ENCODE data around the gene TDO2. TPM values are rescaled to one million over a fixed set of nuclear protein-coding genes. Genes with fewer than 3 reads are reported as not detected.
A peak's percentile ranks its signal among the peaks of the same experiment; 100 is the strongest.

The TDO2 gene
- total RNA-seq, 1 donor, result 1.4 TPM

DNA sequence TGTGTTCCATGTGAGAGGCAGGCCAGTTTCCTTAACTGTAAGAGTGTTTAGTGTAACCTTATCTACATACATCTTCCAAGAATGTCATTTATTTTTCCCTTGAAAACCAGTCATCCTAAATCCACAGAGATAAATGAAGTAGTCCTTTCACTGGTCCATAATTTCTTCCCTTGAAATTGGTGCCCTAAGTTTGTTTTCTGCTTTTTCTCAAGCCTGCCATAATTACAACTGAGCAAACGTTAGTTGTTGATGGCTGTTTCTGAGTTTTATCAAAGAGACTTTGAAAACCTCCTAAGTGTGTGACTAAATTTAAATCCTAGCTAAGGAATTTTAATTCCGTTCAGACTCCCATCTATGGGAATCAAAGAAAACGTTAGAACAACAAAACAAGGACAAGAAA, 3.6 kb upstream of the TDO2 start:
- TF ChIP-seq, protein P1, sequence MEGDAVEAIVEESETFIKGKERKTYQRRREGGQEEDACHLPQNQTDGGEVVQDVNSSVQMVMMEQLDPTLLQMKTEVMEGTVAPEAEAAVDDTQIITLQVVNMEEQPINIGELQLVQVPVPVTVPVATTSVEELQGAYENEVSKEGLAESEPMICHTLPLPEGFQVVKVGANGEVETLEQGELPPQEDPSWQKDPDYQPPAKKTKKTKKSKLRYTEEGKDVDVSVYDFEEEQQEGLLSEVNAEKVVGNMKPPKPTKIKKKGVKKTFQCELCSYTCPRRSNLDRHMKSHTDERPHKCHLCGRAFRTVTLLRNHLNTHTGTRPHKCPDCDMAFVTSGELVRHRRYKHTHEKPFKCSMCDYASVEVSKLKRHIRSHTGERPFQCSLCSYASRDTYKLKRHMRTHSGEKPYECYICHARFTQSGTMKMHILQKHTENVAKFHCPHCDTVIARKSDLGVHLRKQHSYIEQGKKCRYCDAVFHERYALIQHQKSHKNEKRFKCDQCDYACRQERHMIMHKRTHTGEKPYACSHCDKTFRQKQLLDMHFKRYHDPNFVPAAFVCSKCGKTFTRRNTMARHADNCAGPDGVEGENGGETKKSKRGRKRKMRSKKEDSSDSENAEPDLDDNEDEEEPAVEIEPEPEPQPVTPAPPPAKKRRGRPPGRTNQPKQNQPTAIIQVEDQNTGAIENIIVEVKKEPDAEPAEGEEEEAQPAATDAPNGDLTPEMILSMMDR (IDR thresholded peaks at IDR 0.05; ENCODE audit: extremely low read depth, low read depth, low read length), result no peak
- H3K79me2 ChIP-seq (ENCODE audit: insufficient read depth, low read length), result no peaks in the 10 kb centered on the region
- no peak overlapping the region for H3K27ac ChIP-seq (ENCODE audit: low read depth, low read length)
- no peaks in the 10 kb centered on the region for H3K36me3 ChIP-seq (ENCODE audit: insufficient read depth, low read length)
- H3K4me1 ChIP-seq (ENCODE audit: insufficient read depth, low read length), result no peaks in the 10 kb centered on the region
- peaks cover 4% of the 10 kb centered on the region for H3K27me3 ChIP-seq (ENCODE audit: insufficient read depth, low read length)
- no peaks in the 10 kb centered on the region for H4K20me1 ChIP-seq (ENCODE audit: insufficient read depth, low read length)
- no peak for DNase-seq (ENCODE audit: insufficient read length, low spot score, missing footprints)
- no peak overlapping the region for H3K4me2 ChIP-seq (ENCODE audit: insufficient read depth, low read length)
- no peak overlapping the region for H3K4me3 ChIP-seq (ENCODE audit: insufficient read depth, low read length)
- no peak overlapping the region for H2AFZ ChIP-seq (ENCODE audit: low read length)
- no peaks in the 10 kb centered on the region for H3K9me3 ChIP-seq (ENCODE audit: low read depth, low read length)

DNA sequence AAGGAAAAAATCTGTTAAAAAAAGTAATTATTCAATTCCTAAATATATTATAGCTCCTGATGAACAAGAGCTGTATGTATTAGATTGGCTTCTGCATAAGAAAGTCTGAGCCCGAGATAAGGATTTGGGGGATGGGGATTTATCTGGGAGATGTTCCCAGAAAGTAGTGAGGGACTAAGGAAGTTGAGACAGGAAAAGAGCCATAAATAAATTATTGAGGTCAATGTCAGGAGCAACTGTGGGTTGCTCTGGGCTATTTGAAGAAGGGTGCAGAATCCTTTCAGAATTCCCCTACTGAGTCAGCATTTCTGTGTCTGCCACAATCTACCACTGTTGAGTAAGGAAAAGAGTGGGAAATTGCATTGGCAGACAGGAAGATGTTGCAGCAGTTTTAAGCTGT, 3.1 kb upstream of the TDO2 start:
- DNase-seq (ENCODE audit: insufficient read length, low spot score, missing footprints), result peak; percentile 59
- Histone ChIP-seq H3K4me2 (ENCODE audit: insufficient read depth, low read length) (no peak overlapping the region), H3K79me2 (ENCODE audit: insufficient read depth, low read length) (no peaks in the 10 kb centered on the region), H3K36me3 (ENCODE audit: insufficient read depth, low read length) (no peaks in the 10 kb centered on the region), H3K4me1 (ENCODE audit: insufficient read depth, low read length) (no peaks in the 10 kb centered on the region), H3K9me3 (ENCODE audit: low read depth, low read length) (no peaks in the 10 kb centered on the region), H3K27ac (ENCODE audit: low read depth, low read length) (no peak overlapping the region), H3K4me3 (ENCODE audit: insufficient read depth, low read length) (no peak overlapping the region), H2AFZ (ENCODE audit: low read length) (no peak overlapping the region), H4K20me1 (ENCODE audit: insufficient read depth, low read length) (no peaks in the 10 kb centered on the region), H3K27me3 (ENCODE audit: insufficient read depth, low read length) (peaks cover 9% of the 10 kb centered on the region)
- TF ChIP-seq, protein P1 (IDR thresholded peaks at IDR 0.05; ENCODE audit: extremely low read depth, low read depth, low read length), result no peak

DNA sequence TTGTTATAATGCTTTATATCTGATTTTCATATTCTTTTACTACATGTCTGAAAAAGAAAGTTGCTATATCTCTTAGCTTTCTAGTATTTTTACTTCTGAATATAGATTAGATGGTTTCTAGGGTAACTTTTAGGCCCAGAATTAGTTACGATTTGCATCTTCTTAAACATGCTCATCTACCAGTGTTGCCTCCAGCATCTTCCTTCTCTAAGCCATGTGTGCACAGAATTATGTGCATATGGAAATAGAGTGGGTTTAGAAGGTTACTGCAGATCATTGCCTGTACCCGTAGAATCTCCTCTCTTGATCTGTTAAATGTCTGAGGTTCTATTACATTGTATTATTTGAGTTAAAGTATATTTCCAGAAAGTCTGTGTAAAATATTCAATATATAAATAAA, 2.5 kb upstream of the TDO2 start:
- no peaks in the 10 kb centered on the region for H3K9me3 ChIP-seq (ENCODE audit: low read depth, low read length)
- peaks cover 12% of the 10 kb centered on the region for H3K27me3 ChIP-seq (ENCODE audit: insufficient read depth, low read length)
- no peaks in the 10 kb centered on the region for H3K36me3 ChIP-seq (ENCODE audit: insufficient read depth, low read length)
- H3K4me3 ChIP-seq (ENCODE audit: insufficient read depth, low read length), result no peak overlapping the region
- no peak overlapping the region for H3K4me2 ChIP-seq (ENCODE audit: insufficient read depth, low read length)
- no peaks in the 10 kb centered on the region for H3K79me2 ChIP-seq (ENCODE audit: insufficient read depth, low read length)
- H3K27ac ChIP-seq (ENCODE audit: low read depth, low read length), result no peak overlapping the region
- no peak for DNase-seq (ENCODE audit: insufficient read length, low spot score, missing footprints)
- H2AFZ ChIP-seq (ENCODE audit: low read length), result no peak overlapping the region
- H3K4me1 ChIP-seq (ENCODE audit: insufficient read depth, low read length), result no peaks in the 10 kb centered on the region
- H4K20me1 ChIP-seq (ENCODE audit: insufficient read depth, low read length), result no peaks in the 10 kb centered on the region
- TF ChIP-seq, protein P1 (IDR thresholded peaks at IDR 0.05; ENCODE audit: extremely low read depth, low read depth, low read length), result no peak

DNA sequence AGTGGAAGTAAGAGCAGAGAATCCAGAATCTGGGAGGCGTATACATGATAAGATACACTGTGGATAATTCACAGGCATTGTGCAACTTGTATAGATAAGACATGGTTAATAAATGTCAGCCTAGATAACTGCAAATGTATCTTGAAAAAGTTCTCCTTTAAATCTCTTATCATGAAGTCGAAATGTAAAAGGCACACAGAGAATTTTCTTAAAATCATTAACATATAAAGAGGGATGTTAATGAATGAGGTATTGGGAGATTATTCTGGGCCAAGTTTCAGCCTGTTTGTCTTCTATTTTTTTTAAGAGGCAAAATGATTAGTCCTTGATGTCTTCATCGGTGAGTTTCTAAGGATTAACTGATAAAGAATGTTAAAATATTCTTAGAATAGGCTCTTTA, 835 bp downstream of the TDO2 start:
- H3K4me1 ChIP-seq (ENCODE audit: insufficient read depth, low read length), result peaks cover 14% of the 10 kb centered on the region
- no peaks in the 10 kb centered on the region for H4K20me1 ChIP-seq (ENCODE audit: insufficient read depth, low read length)
- H3K9me3 ChIP-seq (ENCODE audit: low read depth, low read length), result no peaks in the 10 kb centered on the region
- H3K4me2 ChIP-seq (ENCODE audit: insufficient read depth, low read length), result no peak overlapping the region
- no peaks in the 10 kb centered on the region for H3K79me2 ChIP-seq (ENCODE audit: insufficient read depth, low read length)
- TF ChIP-seq, protein P1 (IDR thresholded peaks at IDR 0.05; ENCODE audit: extremely low read depth, low read depth, low read length), result no peak
- H3K36me3 ChIP-seq (ENCODE audit: insufficient read depth, low read length), result no peaks in the 10 kb centered on the region
- no peak for DNase-seq (ENCODE audit: insufficient read length, low spot score, missing footprints)
- H2AFZ ChIP-seq (ENCODE audit: low read length), result no peak overlapping the region
- no peak overlapping the region for H3K27ac ChIP-seq (ENCODE audit: low read depth, low read length)
- H3K4me3 ChIP-seq (ENCODE audit: insufficient read depth, low read length), result no peak overlapping the region
- H3K27me3 ChIP-seq (ENCODE audit: insufficient read depth, low read length), result peaks cover 19% of the 10 kb centered on the region
